Neural progenitor cell (in vitro differentiated cells): Measurements from ENCODE around the gene CLIC4.

Source experiments
- CTCF ChIP-seq: fragments of 200-600 bp; sonication (generic); IDR thresholded peaks from 2 replicates; pipeline ENCODE4 v1.5.1; 2017; ENCODE audit warnings: antibody characterized with exemption, mild to moderate bottlenecking
- EZH2 ChIP-seq: fragments of 200-600 bp; sonication (generic); IDR thresholded peaks from 2 replicates; pipeline ENCODE4 v1.6.1; 2017; ENCODE audit warnings: antibody characterized with exemption, mild to moderate bottlenecking, moderate library complexity
- EZH2phosphoT487 ChIP-seq: fragments of 200-600 bp; sonication (generic); IDR thresholded peaks from 2 replicates; pipeline ENCODE4 v1.6.1; 2017; ENCODE audit warnings: antibody characterized with exemption

GRCh38 chr1:24764848-24765247 is 19.6 kb downstream of the CLIC4 start:
- TF ChIP-seq CTCF (no peak), EZH2phosphoT487 (no peak), EZH2 (no peak)
